ENCODE data around the gene ITSN1.

Gene ITSN1

GRCh38 chr21:33940881-33941245, 298.6 kb downstream of the ITSN1 start:
- TF ChIP-seq TEAD4 (IDR thresholded peaks at IDR 0.05) (no peak), FOXM1 (IDR thresholded peaks at IDR 0.05; ENCODE audit: borderline replicate concordance, low read depth) (no peak), TCF12 (IDR thresholded peaks at IDR 0.05; ENCODE audit: low read depth) (no peak), CEBPB (IDR thresholded peaks at IDR 0.05) (no peak), CREB1 (IDR thresholded peaks at IDR 0.05; ENCODE audit: low read depth) (no peak), RAD21 (IDR thresholded peaks at IDR 0.05; ENCODE audit: low read depth) (no peak), NFIC (IDR thresholded peaks at IDR 0.05) (no peak), EGR1 (IDR thresholded peaks at IDR 0.05) (no peak), EP300 (IDR thresholded peaks at IDR 0.05; ENCODE audit: borderline replicate concordance) (no peak), YY1 (IDR thresholded peaks at IDR 0.05; ENCODE audit: low read depth) (no peak), TAF1 (IDR thresholded peaks at IDR 0.05; ENCODE audit: low read depth) (no peak), ZBTB7A (IDR thresholded peaks at IDR 0.05; ENCODE audit: low read depth) (no peak)
- TF ChIP-seq, protein P1, sequence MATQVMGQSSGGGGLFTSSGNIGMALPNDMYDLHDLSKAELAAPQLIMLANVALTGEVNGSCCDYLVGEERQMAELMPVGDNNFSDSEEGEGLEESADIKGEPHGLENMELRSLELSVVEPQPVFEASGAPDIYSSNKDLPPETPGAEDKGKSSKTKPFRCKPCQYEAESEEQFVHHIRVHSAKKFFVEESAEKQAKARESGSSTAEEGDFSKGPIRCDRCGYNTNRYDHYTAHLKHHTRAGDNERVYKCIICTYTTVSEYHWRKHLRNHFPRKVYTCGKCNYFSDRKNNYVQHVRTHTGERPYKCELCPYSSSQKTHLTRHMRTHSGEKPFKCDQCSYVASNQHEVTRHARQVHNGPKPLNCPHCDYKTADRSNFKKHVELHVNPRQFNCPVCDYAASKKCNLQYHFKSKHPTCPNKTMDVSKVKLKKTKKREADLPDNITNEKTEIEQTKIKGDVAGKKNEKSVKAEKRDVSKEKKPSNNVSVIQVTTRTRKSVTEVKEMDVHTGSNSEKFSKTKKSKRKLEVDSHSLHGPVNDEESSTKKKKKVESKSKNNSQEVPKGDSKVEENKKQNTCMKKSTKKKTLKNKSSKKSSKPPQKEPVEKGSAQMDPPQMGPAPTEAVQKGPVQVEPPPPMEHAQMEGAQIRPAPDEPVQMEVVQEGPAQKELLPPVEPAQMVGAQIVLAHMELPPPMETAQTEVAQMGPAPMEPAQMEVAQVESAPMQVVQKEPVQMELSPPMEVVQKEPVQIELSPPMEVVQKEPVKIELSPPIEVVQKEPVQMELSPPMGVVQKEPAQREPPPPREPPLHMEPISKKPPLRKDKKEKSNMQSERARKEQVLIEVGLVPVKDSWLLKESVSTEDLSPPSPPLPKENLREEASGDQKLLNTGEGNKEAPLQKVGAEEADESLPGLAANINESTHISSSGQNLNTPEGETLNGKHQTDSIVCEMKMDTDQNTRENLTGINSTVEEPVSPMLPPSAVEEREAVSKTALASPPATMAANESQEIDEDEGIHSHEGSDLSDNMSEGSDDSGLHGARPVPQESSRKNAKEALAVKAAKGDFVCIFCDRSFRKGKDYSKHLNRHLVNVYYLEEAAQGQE (IDR thresholded peaks at IDR 0.05; ENCODE audit: low read depth), result no peak
- TF ChIP-seq, protein P2, sequence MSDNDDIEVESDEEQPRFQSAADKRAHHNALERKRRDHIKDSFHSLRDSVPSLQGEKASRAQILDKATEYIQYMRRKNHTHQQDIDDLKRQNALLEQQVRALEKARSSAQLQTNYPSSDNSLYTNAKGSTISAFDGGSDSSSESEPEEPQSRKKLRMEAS (IDR thresholded peaks at IDR 0.05), result no peak
- TF ChIP-seq, protein P3, sequence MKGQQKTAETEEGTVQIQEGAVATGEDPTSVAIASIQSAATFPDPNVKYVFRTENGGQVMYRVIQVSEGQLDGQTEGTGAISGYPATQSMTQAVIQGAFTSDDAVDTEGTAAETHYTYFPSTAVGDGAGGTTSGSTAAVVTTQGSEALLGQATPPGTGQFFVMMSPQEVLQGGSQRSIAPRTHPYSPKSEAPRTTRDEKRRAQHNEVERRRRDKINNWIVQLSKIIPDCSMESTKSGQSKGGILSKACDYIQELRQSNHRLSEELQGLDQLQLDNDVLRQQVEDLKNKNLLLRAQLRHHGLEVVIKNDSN (IDR thresholded peaks at IDR 0.05), result no peak

DNA sequence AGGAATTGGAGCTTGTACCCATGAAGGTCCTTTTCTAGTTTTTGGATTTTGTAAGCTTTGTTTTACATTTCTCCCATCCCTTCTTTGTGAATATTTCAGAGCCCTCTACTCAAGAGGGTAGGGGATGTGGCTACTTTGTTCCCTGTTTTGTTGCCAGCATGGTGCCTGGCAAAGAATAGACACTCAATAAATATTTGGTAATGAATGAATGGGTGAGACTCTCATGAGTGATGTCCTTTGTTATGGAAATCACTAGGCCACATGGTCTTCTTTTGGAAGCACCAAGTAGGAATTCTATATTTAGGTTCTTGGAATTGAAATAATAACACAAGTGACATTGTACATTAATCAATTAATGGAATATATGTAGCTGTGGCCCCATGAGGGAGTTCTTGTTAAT, 300.1 kb downstream of the ITSN1 start:
- TF ChIP-seq, protein P2 (IDR thresholded peaks at IDR 0.05), result no peak

DNA sequence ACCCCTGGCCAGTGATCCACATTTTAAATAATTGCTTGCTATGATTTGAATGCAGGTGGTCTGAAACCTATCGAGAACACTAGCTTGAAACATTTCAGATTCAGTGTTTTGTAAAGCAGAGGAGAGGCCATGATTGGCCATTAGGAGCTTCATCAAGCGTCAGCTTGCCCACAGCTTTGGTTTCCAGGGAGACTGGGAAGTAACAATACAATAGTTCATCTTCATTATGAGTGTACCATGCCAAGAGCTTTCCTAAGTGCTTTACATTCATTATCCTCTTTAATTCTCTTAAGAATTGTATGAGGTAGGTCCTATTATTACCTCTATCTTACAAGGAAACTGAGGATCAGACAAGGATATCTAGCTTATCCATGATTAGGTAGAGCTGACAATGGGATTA, 301.0 kb downstream of the ITSN1 start:
- TF ChIP-seq TAF1 (IDR thresholded peaks at IDR 0.05; ENCODE audit: low read depth) (no peak), EGR1 (IDR thresholded peaks at IDR 0.05) (no peak), TCF12 (IDR thresholded peaks at IDR 0.05; ENCODE audit: low read depth) (no peak), NFIC (IDR thresholded peaks at IDR 0.05) (no peak), FOXM1 (IDR thresholded peaks at IDR 0.05; ENCODE audit: borderline replicate concordance, low read depth) (no peak)
- TF ChIP-seq, protein P3 (IDR thresholded peaks at IDR 0.05), result no peak
- TF ChIP-seq, protein P2 (IDR thresholded peaks at IDR 0.05), result no peak

- no peak for TF ChIP-seq EGR1 (IDR thresholded peaks at IDR 0.05)
- TF ChIP-seq TAF1 (IDR thresholded peaks at IDR 0.05; ENCODE audit: low read depth), result no peak
- no peak for TF ChIP-seq NFIC (IDR thresholded peaks at IDR 0.05)
- TF ChIP-seq, protein P3 (IDR thresholded peaks at IDR 0.05), result no peak
- no peak for TF ChIP-seq EP300 (IDR thresholded peaks at IDR 0.05; ENCODE audit: borderline replicate concordance)
- no peak for TF ChIP-seq ZBTB7A (IDR thresholded peaks at IDR 0.05; ENCODE audit: low read depth)
- TF ChIP-seq, protein P1 (IDR thresholded peaks at IDR 0.05; ENCODE audit: low read depth), result no peak
- TF ChIP-seq, protein P2 (IDR thresholded peaks at IDR 0.05), result no peak
- TF ChIP-seq CREB1 (IDR thresholded peaks at IDR 0.05; ENCODE audit: low read depth), result no peak
These were observed 302.0 kb downstream of the ITSN1 start for GRCh38 chr21:33944185-33944763.

GRCh38 chr21:33945652-33946270, 303.5 kb downstream of the ITSN1 start:
- TF ChIP-seq, protein P3 (IDR thresholded peaks at IDR 0.05), result no peak
- TF ChIP-seq, protein P1 (IDR thresholded peaks at IDR 0.05; ENCODE audit: low read depth), result no peak
- TF ChIP-seq CEBPB (IDR thresholded peaks at IDR 0.05) (no peak), FOXM1 (IDR thresholded peaks at IDR 0.05; ENCODE audit: borderline replicate concordance, low read depth) (no peak), YY1 (IDR thresholded peaks at IDR 0.05; ENCODE audit: low read depth) (no peak), TCF12 (IDR thresholded peaks at IDR 0.05; ENCODE audit: low read depth) (no peak), EGR1 (IDR thresholded peaks at IDR 0.05) (no peak), NFIC (IDR thresholded peaks at IDR 0.05) (no peak), TEAD4 (IDR thresholded peaks at IDR 0.05) (no peak), TAF1 (IDR thresholded peaks at IDR 0.05; ENCODE audit: low read depth) (no peak), ZBTB7A (IDR thresholded peaks at IDR 0.05; ENCODE audit: low read depth) (no peak), RAD21 (IDR thresholded peaks at IDR 0.05; ENCODE audit: low read depth) (no peak), EP300 (IDR thresholded peaks at IDR 0.05; ENCODE audit: borderline replicate concordance) (no peak)

All from Ishikawa (cell line).